ENCODE measurements around the gene ADRA2C. TPM values are rescaled to one million over a fixed set of nuclear protein-coding genes. Genes with fewer than 3 reads are reported as not detected.
A peak's percentile ranks its signal among the peaks of the same experiment; 100 is the strongest.

The ADRA2C gene
- total RNA-seq, 1 experiment from 2014 or later = 8.6 TPM

DNA sequence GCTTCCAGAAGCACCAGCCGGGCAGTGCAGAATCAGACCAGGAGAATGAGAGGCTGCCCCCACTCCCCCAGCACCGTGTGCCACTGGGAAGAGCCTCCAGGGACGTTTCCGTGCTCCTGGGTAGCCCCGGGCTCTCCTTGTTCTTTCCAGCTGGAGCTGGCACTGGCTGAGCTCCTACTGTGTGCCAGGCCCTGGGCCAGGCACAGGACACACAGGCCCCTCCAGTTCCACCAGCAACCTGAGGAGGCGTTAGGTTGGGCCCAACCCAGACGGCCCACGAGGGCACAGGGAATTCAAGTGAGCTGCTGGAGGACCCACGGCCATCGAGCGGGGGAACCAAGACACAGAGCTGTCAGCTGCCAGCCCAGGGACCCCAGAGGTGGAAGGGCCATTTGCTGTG lies 15.9 kb upstream of the ADRA2C start:
- no peak overlapping the region for H3K4ac ChIP-seq (ENCODE audit: low read depth, low read length)
- H2BK120ac ChIP-seq (ENCODE audit: low read depth, low read length, poor library complexity, severe bottlenecking) = no peak overlapping the region
- no peaks in the 10 kb centered on the region for H3K27me3 ChIP-seq (ENCODE audit: insufficient read depth, low read length)
- H3K27ac ChIP-seq (ENCODE audit: insufficient read length, low read depth, low read length) = no peak overlapping the region
- TF ChIP-seq, protein P1, sequence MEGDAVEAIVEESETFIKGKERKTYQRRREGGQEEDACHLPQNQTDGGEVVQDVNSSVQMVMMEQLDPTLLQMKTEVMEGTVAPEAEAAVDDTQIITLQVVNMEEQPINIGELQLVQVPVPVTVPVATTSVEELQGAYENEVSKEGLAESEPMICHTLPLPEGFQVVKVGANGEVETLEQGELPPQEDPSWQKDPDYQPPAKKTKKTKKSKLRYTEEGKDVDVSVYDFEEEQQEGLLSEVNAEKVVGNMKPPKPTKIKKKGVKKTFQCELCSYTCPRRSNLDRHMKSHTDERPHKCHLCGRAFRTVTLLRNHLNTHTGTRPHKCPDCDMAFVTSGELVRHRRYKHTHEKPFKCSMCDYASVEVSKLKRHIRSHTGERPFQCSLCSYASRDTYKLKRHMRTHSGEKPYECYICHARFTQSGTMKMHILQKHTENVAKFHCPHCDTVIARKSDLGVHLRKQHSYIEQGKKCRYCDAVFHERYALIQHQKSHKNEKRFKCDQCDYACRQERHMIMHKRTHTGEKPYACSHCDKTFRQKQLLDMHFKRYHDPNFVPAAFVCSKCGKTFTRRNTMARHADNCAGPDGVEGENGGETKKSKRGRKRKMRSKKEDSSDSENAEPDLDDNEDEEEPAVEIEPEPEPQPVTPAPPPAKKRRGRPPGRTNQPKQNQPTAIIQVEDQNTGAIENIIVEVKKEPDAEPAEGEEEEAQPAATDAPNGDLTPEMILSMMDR (conservative IDR thresholded peaks at IDR 0.05) = peak; percentile 38; the same call in 2 of the 3 replicates
- no peak for DNase-seq
- H2BK12ac ChIP-seq (ENCODE audit: insufficient read length, low read depth, low read length) = no peak overlapping the region
- H3T11ph ChIP-seq (ENCODE audit: low read length) = no peak overlapping the region
- Mint-ChIP-seq H3K27me3 (ENCODE audit: low read depth) (peaks cover 55% of the 10 kb centered on the region), H3K36me3 (ENCODE audit: insufficient read depth in 1 of 3, low read depth in 3 of 3) (peaks cover 3 to 10% (median 8%) of the 10 kb centered on the region in 3 experiments; a peak in 5 of 7 replicates), H3K4me1 (peaks cover 34 to 48% of the 10 kb centered on the region in 2 experiments), H3K9me3 (peaks cover 9 to 12% of the 10 kb centered on the region in 2 experiments; a peak in 4 of 5 replicates), H3K4me3 (no peak overlapping the region), H3K27ac (peak overlapping the region in 1 of 3 experiments; percentile 16; a peak in 1 of 7 replicates)
- peaks cover 6% of the 10 kb centered on the region; the same call in 1 of the 2 replicates for H3K4me1 ChIP-seq (ENCODE audit: insufficient read depth, low read length)
- no peak overlapping the region for H2BK5ac ChIP-seq (ENCODE audit: insufficient read length, low read length)
- no peak overlapping the region for H2BK20ac ChIP-seq (ENCODE audit: low read depth, low read length, poor library complexity, severe bottlenecking)
- H2AK5ac ChIP-seq (ENCODE audit: insufficient read length, low read length) = no peak overlapping the region
- H3K56ac ChIP-seq (ENCODE audit: insufficient read length, low read depth, low read length) = no peak overlapping the region
- H4K8ac ChIP-seq (replicated peaks; ENCODE audit: insufficient read length, low read depth, low read length) = no peak overlapping the region
- H3K18ac ChIP-seq (ENCODE audit: insufficient read length, low read depth, low read length) = no peak overlapping the region
- no peak overlapping the region for H3K9ac ChIP-seq (ENCODE audit: extremely low read depth, insufficient read length, low read length)
- H3K9me3 ChIP-seq (ENCODE audit: control insufficient read depth, low read depth, low read length) = no peaks in the 10 kb centered on the region
- no CpG with 5 or more reads among the region's 11 CpGs for WGBS (ENCODE audit: extremely low coverage, insufficient read length, low lambda C conversion rate)
- H3K23ac ChIP-seq (ENCODE audit: insufficient read length, low read depth, low read length) = no peak overlapping the region
- no peak overlapping the region for H4K91ac ChIP-seq (ENCODE audit: insufficient read length, low read depth, low read length)
- no peak overlapping the region for H2AFZ ChIP-seq (ENCODE audit: low read length)
- H2BK15ac ChIP-seq (ENCODE audit: low read depth, low read length) = no peak overlapping the region
- no peak overlapping the region for H3K4me2 ChIP-seq (ENCODE audit: insufficient read depth, insufficient read length, low read length)
- H4K20me1 ChIP-seq (ENCODE audit: control insufficient read depth, insufficient read depth, insufficient read length) = no peaks in the 10 kb centered on the region
- peaks cover 3% of the 10 kb centered on the region for H3K23me2 ChIP-seq (ENCODE audit: insufficient read length, low read depth, low read length, poor library complexity, severe bottlenecking)
- no peaks in the 10 kb centered on the region for H3K79me2 ChIP-seq (ENCODE audit: insufficient read depth, low read length)
- H4K5ac ChIP-seq (ENCODE audit: insufficient read length, low read depth, low read length) = no peak overlapping the region
- no peak overlapping the region for H3K14ac ChIP-seq (ENCODE audit: insufficient read depth, low read length)
- no peaks in the 10 kb centered on the region for H3K79me1 ChIP-seq (ENCODE audit: insufficient read depth, low read depth, low read length, poor library complexity, severe bottlenecking)

All from H9 (cell line).